ENCODE data around the gene PRPF18.

Gene PRPF18

GRCh38 chr10:13608246-13608853 lies 21.6 kb downstream of the PRPF18 start:
- no peak for DNase-seq

GRCh38 chr10:13612654-13613373 lies 26.0 kb downstream of the PRPF18 start:
- no peak for DNase-seq

GRCh38 chr10:13613519-13613918 lies 26.8 kb downstream of the PRPF18 start:
- no peak for DNase-seq

- DNase-seq: no peak
These were observed 28.0 kb downstream of the PRPF18 start for GRCh38 chr10:13614530-13615332.

GRCh38 chr10:13615650-13616300 lies 29.0 kb downstream of the PRPF18 start:
- no peak for DNase-seq

- no peak for DNase-seq
These were observed 30.4 kb downstream of the PRPF18 start for GRCh38 chr10:13617116-13617515.

- no peak for DNase-seq
These were observed 35.2 kb downstream of the PRPF18 start for GRCh38 chr10:13621931-13622330.

GRCh38 chr10:13624630-13625029 lies 37.9 kb downstream of the PRPF18 start:
- DNase-seq: no peak

- DNase-seq: no peak
These were observed 40.9 kb downstream of the PRPF18 start for GRCh38 chr10:13627459-13628310.

- no peak for DNase-seq
These were observed 41.9 kb downstream of the PRPF18 start for GRCh38 chr10:13628661-13629060.

GRCh38 chr10:13629116-13629515 lies 42.4 kb downstream of the PRPF18 start:
- DNase-seq: no peak

- no peak for DNase-seq
These were observed 43.5 kb downstream of the PRPF18 start for GRCh38 chr10:13630231-13630630.

- DNase-seq: no peak
These were observed 44.8 kb downstream of the PRPF18 start for GRCh38 chr10:13631594-13631993.

- DNase-seq: no peak
These were observed 45.7 kb downstream of the PRPF18 start for GRCh38 chr10:13632440-13632839.

- DNase-seq: no peak
These were observed 46.2 kb downstream of the PRPF18 start for GRCh38 chr10:13632884-13633440.

- DNase-seq: no peak
These were observed 46.9 kb downstream of the PRPF18 start for GRCh38 chr10:13633689-13634088.

GRCh38 chr10:13634207-13634606 lies 47.4 kb downstream of the PRPF18 start:
- no peak for DNase-seq

- DNase-seq: no peak
These were observed 50.0 kb downstream of the PRPF18 start for GRCh38 chr10:13636776-13637175.

- DNase-seq: no peak
These were observed 50.6 kb downstream of the PRPF18 start for GRCh38 chr10:13637303-13637856.

- DNase-seq: no peak
These were observed 51.1 kb downstream of the PRPF18 start for GRCh38 chr10:13637894-13638293.

- DNase-seq: no peak
These were observed 55.5 kb downstream of the PRPF18 start for GRCh38 chr10:13642293-13642692.

GRCh38 chr10:13643016-13643415 lies 56.3 kb downstream of the PRPF18 start:
- no peak for DNase-seq

All from NCI-H774 (cell line).